ENCODE data around the gene DYRK1A.
"Not testable (repeated sequence)": the region's sequence is repeated elsewhere in the genome, so short reads cannot be mapped to it uniquely, and the experiment has no call there.

The DYRK1A gene

GRCh38 chr21:37536616-37537278 is 170.2 kb downstream of the DYRK1A start:
- no peak overlapping the region for H3K27ac ChIP-seq
- DNase-seq (ENCODE audit: low spot score): no peak
- no peak for TF ChIP-seq CTCF (conservative IDR thresholded peaks at IDR 0.05; ENCODE audit: low read depth)
- ChIA-PET CTCF (no interaction called here), POLR2A (ENCODE audit: low non-redundant PET) (no interaction called here)

DNA sequence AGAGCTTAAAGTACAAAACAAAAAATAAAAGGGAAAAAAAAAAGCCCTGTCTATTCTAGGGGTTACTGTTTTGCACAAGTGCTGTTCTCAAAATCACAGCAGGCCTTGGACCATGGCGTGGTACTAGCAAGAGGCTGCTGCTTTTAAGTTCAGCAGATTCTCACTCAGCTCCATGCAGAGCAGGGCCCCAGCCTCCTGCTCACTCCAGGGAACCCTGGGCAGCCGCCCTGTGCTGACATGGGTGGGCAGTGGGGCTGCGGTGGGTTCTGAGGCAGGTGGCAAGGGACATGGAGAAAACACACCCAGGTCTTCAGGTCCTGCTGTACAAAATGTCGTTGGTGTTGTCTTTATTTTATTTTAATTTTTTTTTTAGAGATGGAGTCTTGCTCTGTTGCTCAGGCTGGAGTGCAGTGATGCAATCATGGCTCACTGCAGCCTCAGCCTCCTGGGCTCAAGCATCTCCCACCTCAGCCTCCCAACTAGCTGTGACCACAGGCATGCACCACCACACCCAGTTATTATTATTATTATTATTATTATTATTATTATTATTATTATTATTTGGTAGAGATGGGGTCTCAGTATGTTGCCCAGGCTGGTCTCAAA is 170.9 kb downstream of the DYRK1A start:
- ChIA-PET POLR2A (ENCODE audit: low non-redundant PET) (no interaction called here), CTCF (no interaction called here)
- no peak for DNase-seq (ENCODE audit: low spot score)
- TF ChIP-seq CTCF (conservative IDR thresholded peaks at IDR 0.05; ENCODE audit: low read depth): no peak
- H3K27ac ChIP-seq: no peak overlapping the region

- TF ChIP-seq CTCF (conservative IDR thresholded peaks at IDR 0.05; ENCODE audit: low read depth): no peak
- DNase-seq (ENCODE audit: low spot score): no peak
- CTCF ChIA-PET: no interaction called here
- POLR2A ChIA-PET (ENCODE audit: low non-redundant PET): interaction anchor here (0.6 kb wide), 1 partner anchor 21 kb away, joined by 4 read pairs; no protein-coding TSS in a partner anchor
- H3K27ac ChIP-seq: no peak overlapping the region
These were observed 172.5 kb downstream of the DYRK1A start for GRCh38 chr21:37538971-37539590.

- CTCF ChIA-PET: interaction anchor here (0.6 kb wide), 2 partner anchors 43 to 47 kb away, joined by 3 to 4 read pairs; no protein-coding TSS in a partner anchor
- POLR2A ChIA-PET (ENCODE audit: low non-redundant PET); DNase-seq (ENCODE audit: low spot score); H3K27ac ChIP-seq: not testable (repeated sequence)
These were observed 174.6 kb downstream of the DYRK1A start for GRCh38 chr21:37541128-37541527.

GRCh38 chr21:37542512-37542911 is 175.9 kb downstream of the DYRK1A start:
- no peak for TF ChIP-seq CTCF (conservative IDR thresholded peaks at IDR 0.05; ENCODE audit: low read depth)
- H3K27ac ChIP-seq: no peak overlapping the region
- CTCF ChIA-PET: no interaction called here
- DNase-seq (ENCODE audit: low spot score): no peak
- POLR2A ChIA-PET (ENCODE audit: low non-redundant PET): no interaction called here

GRCh38 chr21:37546299-37546908 is 179.8 kb downstream of the DYRK1A start:
- TF ChIP-seq CTCF (conservative IDR thresholded peaks at IDR 0.05; ENCODE audit: low read depth): no peak
- no peak for DNase-seq (ENCODE audit: low spot score)
- no peak overlapping the region for H3K27ac ChIP-seq
- ChIA-PET POLR2A (ENCODE audit: low non-redundant PET) (no interaction called here), CTCF (no interaction called here)

All from RWPE1 (cell line).